B cell (primary cell): ENCODE data around the gene MOSPD3. TPM values are rescaled to one million over a fixed set of nuclear protein-coding genes. Genes with fewer than 3 reads are reported as not detected.

Experiments
- ATAC-seq: fragments of 200-7000 bp; cut with Tn5 transposase; one replicate; pipeline ENCODE4 v1.10.0; 2021; ENCODE audit warnings: low read depth, mild to moderate bottlenecking, moderate number of reproducible peaks, moderate library complexity
- CTCF ChIA-PET: fragments of 350-600 bp; sonication (Branson Sonifier 250); formaldehyde crosslinking; loops from one replicate; lab custom pipeline; 2021; ENCODE audit warnings: antibody characterized with exemption, inconsistent platforms; lab: Charles Lee
- POLR2A ChIA-PET: fragments of 350-600 bp; sonication (Branson Sonifier 250); formaldehyde crosslinking; loops from one replicate; lab custom pipeline; 2021; ENCODE audit warnings: antibody characterized with exemption; lab: Charles Lee
- DNase-seq: peaks from one replicate; pipeline ENCODE4 v3.0.0; 2013
- H2AFZ ChIP-seq: 2 replicates; pipeline ENCODE4 v1.6.1; 2012; ENCODE audit warnings: mild to moderate bottlenecking, low read depth, low read length; ENCODE audit not compliant: insufficient read depth, poor library complexity, severe bottlenecking
- H3K27ac ChIP-seq, 2 donors: 1 replicate in 1 of 2; 2 replicates in 1 of 2; pipeline ENCODE4 v1.5.1; 2012 to 2013; ENCODE audit warnings: low read length in 2 of 2, mild to moderate bottlenecking in 2 of 2, moderate library complexity in 1 of 2
- H3K27me3 ChIP-seq, 4 experiments: fragments of 200-600 bp in 1 of 4; sonication (generic) in 1 of 4; replicated peaks in 1 of 4; 1 replicate in 2 of 4; 2 replicates in 2 of 4; pipeline versions ENCODE4 v1.6.1 to v1.7.0; 2013 to 2016; ENCODE audit warnings: low read length in 3 of 4, mild to moderate bottlenecking in 2 of 4, mixed read lengths in 1 of 4, moderate library complexity in 1 of 4; ENCODE audit not compliant: insufficient read depth in 4 of 4, control insufficient read depth in 3 of 4; ENCODE audit errors: control extremely low read depth in 1 of 4
- H3K36me3 ChIP-seq, 2 experiments: replicated peaks in 1 of 2; 1 replicate in 1 of 2; 2 replicates in 1 of 2; pipeline versions ENCODE4 v1.6.1 to v1.7.1; 2013; ENCODE audit warnings: low read length in 1 of 2; ENCODE audit not compliant: insufficient read depth in 2 of 2, control insufficient read depth in 1 of 2; ENCODE audit errors: control extremely low read depth in 1 of 2, extremely low read depth in 1 of 2
- H3K4me1 ChIP-seq, 2 donors: fragments of 200-600 bp in 1 of 2; sonication (generic) in 1 of 2; 1 replicate in 1 of 2; 2 replicates in 1 of 2; pipeline versions ENCODE4 v1.5.1 to v1.6.1; 2013 to 2017; ENCODE audit warnings: low read length in 2 of 2; ENCODE audit not compliant: control insufficient read depth in 2 of 2, insufficient read depth in 2 of 2
- H3K4me2 ChIP-seq: replicated peaks from 2 replicates; pipeline ENCODE3; 2012; ENCODE audit warnings: mild to moderate bottlenecking, low read depth, low read length; ENCODE audit not compliant: poor library complexity, severe bottlenecking
- H3K4me3 ChIP-seq, 5 experiments: fragments of 200-600 bp in 1 of 5; sonication (generic) in 1 of 5; 1 replicate in 3 of 5; 2 replicates in 2 of 5; pipeline versions ENCODE4 v1.5.1 to v1.7.0; 2011 to 2016; ENCODE audit warnings: low read length in 4 of 5, mild to moderate bottlenecking in 4 of 5, low read depth in 2 of 5, control low read depth in 1 of 5, moderate library complexity in 1 of 5; ENCODE audit not compliant: insufficient read depth in 1 of 5; ENCODE audit errors: control extremely low read depth in 1 of 5, extremely low read depth in 1 of 5
- H3K79me2 ChIP-seq: fragments of 200-600 bp; sonication (generic); one replicate; pipeline ENCODE4 v1.6.0; 2016; ENCODE audit warnings: low read length; ENCODE audit not compliant: control insufficient read depth, insufficient read depth
- H3K9ac ChIP-seq: fragments of 200-600 bp; sonication (generic); 2 replicates; pipeline ENCODE4 v1.6.1; 2017; ENCODE audit warnings: mild to moderate bottlenecking, low read length, moderate library complexity
- H3K9me3 ChIP-seq, 3 donors: one replicate each; pipeline versions ENCODE4 v1.6.1 to v1.7.1; 2013; ENCODE audit warnings: low read length in 2 of 3; ENCODE audit not compliant: control insufficient read depth in 2 of 3, insufficient read depth in 1 of 3; ENCODE audit errors: control extremely low read depth in 1 of 3
- H4K20me1 ChIP-seq: 2 replicates; pipeline ENCODE4 v1.6.0; 2012; ENCODE audit warnings: mild to moderate bottlenecking, low read length; ENCODE audit not compliant: insufficient read depth, control insufficient read depth, poor library complexity, severe bottlenecking
- H3K27ac Mint-ChIP-seq: one replicate; pipeline ENCODE4 v1.8.0; 2021; ENCODE audit warnings: mixed read lengths
- H3K27me3 Mint-ChIP-seq: one replicate; pipeline ENCODE4 v1.8.0; 2021; ENCODE audit warnings: mixed read lengths
- H3K4me1 Mint-ChIP-seq: one replicate; pipeline ENCODE4 v1.8.0; 2021; ENCODE audit warnings: mixed read lengths
- H3K4me3 Mint-ChIP-seq: one replicate; pipeline ENCODE4 v1.8.0; 2021; ENCODE audit warnings: mixed read lengths
- H3K9me3 Mint-ChIP-seq: one replicate; pipeline ENCODE4 v1.8.0; 2022; ENCODE audit warnings: mixed read lengths; ENCODE audit not compliant: insufficient read depth
- CTCF ChIP-seq: fragments of 200-600 bp; IDR thresholded peaks from one replicate; pipeline ENCODE4 v1.8.0; 2022; ENCODE audit warnings: antibody characterized with exemption, mild to moderate bottlenecking
- EZH2 ChIP-seq: IDR thresholded peaks from 2 replicates; pipeline ENCODE4 v1.6.1; 2012; ENCODE audit warnings: borderline replicate concordance, low read depth, mild to moderate bottlenecking, moderate library complexity, low read length; ENCODE audit not compliant: insufficient read depth, poor library complexity, severe bottlenecking
- WGBS: methylation state at CpG from one replicate; pipeline ENCODE4 v1.1.5; 2013; ENCODE audit warnings: missing lambda C conversion rate; ENCODE audit not compliant: insufficient coverage; 5-methylcytosine and 5-hydroxymethylcytosine counted together
- intact Hi-C: fragments of 100-400 bp; cut with micrococcal nuclease; formaldehyde crosslinking; loops from one replicate; pipeline ENCODE4 v1.10.0; 2022
- polyA plus RNA-seq: library from polyadenylated mRNA; depleted of rRNA; stranded (reverse); fragments of >200 nt; gene quantifications from 2 replicates; pipeline ENCODE4 v1.2.3, GENCODE V29; 2012
- total RNA-seq, 2 donors: library from RNA; stranded (reverse); fragments of 120-200 nt in 1 of 2; gene quantifications; 1 replicate in 1 of 2; 2 replicates in 1 of 2; pipeline versions ENCODE4 v1.2.3 to v1.2.4, GENCODE V29; 2013 to 2022

Gene MOSPD3
- total and polyA plus RNA-seq, 2 donors (not counting 1 experiment from before 2014, with no cell fraction given) = 18.8 to 19.2 TPM

GRCh38 chr7:100604028-100604975, 8.0 kb upstream of the MOSPD3 start:
- POLR2A ChIA-PET = interaction anchor here (0.6 to 2.0 kb wide), 10 partner anchors 8 to 101 kb away, joined by 3 to 18 read pairs (median 4); partner anchors contain the start of genes FBXO24, LRCH4, MOSPD3 and POP7
- intact Hi-C loops = loop anchor here (1.0 to 2.0 kb wide), 9 partner anchors 8 to 101 kb away; partner anchors contain the start of genes AGFG2, FBXO24, GNB2 and LRCH4
- peak overlapping the region; percentile 95 for H2AFZ ChIP-seq

More at GRCh38 chr7:100604028-100604975, 8.0 kb upstream of the MOSPD3 start:
- Histone ChIP-seq H3K27ac (peak overlapping the region; percentile 43 to 54), H3K36me3 (no peaks in the 10 kb centered on the region), H4K20me1 (no peaks in the 10 kb centered on the region), H3K4me1 (peaks cover 15 to 25% of the 10 kb centered on the region in 2 donors), H3K9me3 (no peaks in the 10 kb centered on the region), H3K9ac (peak overlapping the region; percentile 80), H3K4me3 (peak overlapping the region; percentile 36 to 85 (median 75)), H3K79me2 (no peaks in the 10 kb centered on the region), H3K27me3 (no peaks in the 10 kb centered on the region), H3K4me2 (peak overlapping the region; percentile 99)
- H3K9me3 Mint-ChIP-seq = no peaks in the 10 kb centered on the region
- H3K4me3 Mint-ChIP-seq = peak overlapping the region; percentile 90
- WGBS = 2% methylated on average over 56 of the region's 70 CpGs
- H3K27ac Mint-ChIP-seq = peak overlapping the region; percentile 80
- H3K27me3 Mint-ChIP-seq = no peaks in the 10 kb centered on the region
- peak; percentile 75 for ATAC-seq
- CTCF ChIA-PET = interaction anchor here (0.8 to 2.5 kb wide), 13 partner anchors 8 to 122 kb away, joined by 3 to 11 read pairs (median 4); partner anchors contain the start of genes FBXO24, LRCH4 and MOSPD3
- peak; percentile 85 for DNase-seq
- H3K4me1 Mint-ChIP-seq = peaks cover 12% of the 10 kb centered on the region
- TF ChIP-seq EZH2 = no peak
- peak; percentile 68 for TF ChIP-seq CTCF
